Esophagus muscularis mucosa (tissue), 4 donors: ENCODE results near the gene COL9A2.

Experiments
- EP300 ChIP-seq: sonication (generic); formaldehyde crosslinking; IDR thresholded peaks from one replicate; pipeline ENCODE4 v1.6.1; 2017; ENCODE audit warnings: antibody characterized with exemption
- POLR2A ChIP-seq: fragments of 450-650 bp; IDR thresholded peaks from one replicate; pipeline ENCODE4 v1.6.1; 2017; ENCODE audit warnings: antibody characterized with exemption, moderate library complexity, mild to moderate bottlenecking, low read depth
- TF ChIP-seq, protein P1 (sequence below), 3 experiments: fragments of 200-600 bp in 2 of 3; fragments of 450-650 bp in 1 of 3; sonication (generic) in 2 of 3; IDR thresholded peaks; one replicate each; pipeline ENCODE4 v1.5.1; 2017 to 2019; ENCODE audit warnings: antibody characterized with exemption in 3 of 3, mild to moderate bottlenecking in 2 of 3, moderate library complexity in 1 of 3

DNA sequence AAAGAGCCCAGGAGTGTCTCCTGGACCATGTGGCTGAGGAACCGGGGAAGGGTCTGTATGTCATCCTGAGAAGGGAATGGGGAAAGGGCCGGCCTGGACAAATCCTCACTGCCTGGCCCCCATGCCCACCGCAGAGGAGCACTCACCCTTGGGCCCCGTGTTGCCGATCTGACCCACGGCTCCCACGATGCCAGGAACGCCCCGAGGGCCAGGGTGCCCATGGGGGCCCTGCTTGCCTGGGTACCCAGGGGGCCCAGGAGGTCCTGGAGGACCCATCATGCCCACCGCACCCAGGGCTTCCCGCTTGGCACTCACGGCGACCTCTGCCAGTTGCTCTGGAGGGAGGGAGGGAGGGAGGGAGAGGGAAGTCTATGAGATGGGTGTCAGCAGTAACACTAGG lies 14.6 kb downstream of the COL9A2 start:
- TF ChIP-seq EP300 (no peak), POLR2A (no peak)
- TF ChIP-seq, protein P1, sequence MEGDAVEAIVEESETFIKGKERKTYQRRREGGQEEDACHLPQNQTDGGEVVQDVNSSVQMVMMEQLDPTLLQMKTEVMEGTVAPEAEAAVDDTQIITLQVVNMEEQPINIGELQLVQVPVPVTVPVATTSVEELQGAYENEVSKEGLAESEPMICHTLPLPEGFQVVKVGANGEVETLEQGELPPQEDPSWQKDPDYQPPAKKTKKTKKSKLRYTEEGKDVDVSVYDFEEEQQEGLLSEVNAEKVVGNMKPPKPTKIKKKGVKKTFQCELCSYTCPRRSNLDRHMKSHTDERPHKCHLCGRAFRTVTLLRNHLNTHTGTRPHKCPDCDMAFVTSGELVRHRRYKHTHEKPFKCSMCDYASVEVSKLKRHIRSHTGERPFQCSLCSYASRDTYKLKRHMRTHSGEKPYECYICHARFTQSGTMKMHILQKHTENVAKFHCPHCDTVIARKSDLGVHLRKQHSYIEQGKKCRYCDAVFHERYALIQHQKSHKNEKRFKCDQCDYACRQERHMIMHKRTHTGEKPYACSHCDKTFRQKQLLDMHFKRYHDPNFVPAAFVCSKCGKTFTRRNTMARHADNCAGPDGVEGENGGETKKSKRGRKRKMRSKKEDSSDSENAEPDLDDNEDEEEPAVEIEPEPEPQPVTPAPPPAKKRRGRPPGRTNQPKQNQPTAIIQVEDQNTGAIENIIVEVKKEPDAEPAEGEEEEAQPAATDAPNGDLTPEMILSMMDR (IDR thresholded peaks at IDR 0.05), result no peak
